Activated T-cell treated with anti-CD3 and anti-CD28 coated beads, Interleukin-2, amount 50 U/mL, for 24 hours (primary cell): ENCODE data around the gene MXD4.
"Not testable (repeated sequence)": the region's sequence is repeated elsewhere in the genome, so short reads cannot be mapped to it uniquely, and the experiment has no call there.

Experiments
- DNase-seq: peaks from one replicate; pipeline ENCODE4 v3.0.0-alpha.2; 2020
- H3K27ac Mint-ChIP-seq: 2 replicates; pipeline ENCODE4 v1.8.0; 2020; ENCODE audit warnings: mild to moderate bottlenecking, mixed read lengths
- H3K27me3 Mint-ChIP-seq: 2 replicates; pipeline ENCODE4 v1.8.0; 2020; ENCODE audit warnings: mixed read lengths
- H3K36me3 Mint-ChIP-seq: 2 replicates; pipeline ENCODE4 v1.8.0; 2020; ENCODE audit warnings: low read depth, mixed read lengths
- H3K4me1 Mint-ChIP-seq: 2 replicates; pipeline ENCODE4 v1.8.0; 2020; ENCODE audit warnings: low read depth, mixed read lengths
- H3K4me3 Mint-ChIP-seq: 2 replicates; pipeline ENCODE4 v1.8.0; 2020; ENCODE audit warnings: mild to moderate bottlenecking, moderate library complexity, mixed read lengths
- H3K9me3 Mint-ChIP-seq: 2 replicates; pipeline ENCODE4 v1.8.0; 2020; ENCODE audit warnings: mixed read lengths

MXD4 gene

DNA sequence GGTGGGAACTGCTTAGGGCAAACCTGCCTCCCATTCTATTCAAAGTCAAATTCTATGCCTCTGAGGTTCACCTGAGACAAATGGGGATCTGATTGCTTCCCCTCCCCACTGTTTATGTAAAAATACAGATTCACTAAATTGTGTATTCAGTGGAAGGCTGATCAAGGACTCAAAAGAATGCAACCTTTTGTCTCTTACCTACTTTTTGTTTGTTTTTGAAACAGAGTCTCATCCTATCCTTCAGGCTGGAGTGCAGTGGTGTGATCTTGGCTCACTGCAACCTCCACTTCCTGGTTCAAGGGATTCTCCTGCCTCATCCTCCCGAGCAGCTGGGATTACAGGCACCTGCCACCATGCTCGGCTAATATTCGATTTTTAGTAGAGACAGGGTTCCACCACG lies 40.5 kb downstream of the MXD4 start:
- H3K4me1 Mint-ChIP-seq, H3K4me3 Mint-ChIP-seq, H3K9me3 Mint-ChIP-seq, H3K27ac Mint-ChIP-seq, H3K27me3 Mint-ChIP-seq, DNase-seq: not testable (repeated sequence)
- H3K36me3 Mint-ChIP-seq: peaks cover 16% of the 10 kb centered on the region

DNA sequence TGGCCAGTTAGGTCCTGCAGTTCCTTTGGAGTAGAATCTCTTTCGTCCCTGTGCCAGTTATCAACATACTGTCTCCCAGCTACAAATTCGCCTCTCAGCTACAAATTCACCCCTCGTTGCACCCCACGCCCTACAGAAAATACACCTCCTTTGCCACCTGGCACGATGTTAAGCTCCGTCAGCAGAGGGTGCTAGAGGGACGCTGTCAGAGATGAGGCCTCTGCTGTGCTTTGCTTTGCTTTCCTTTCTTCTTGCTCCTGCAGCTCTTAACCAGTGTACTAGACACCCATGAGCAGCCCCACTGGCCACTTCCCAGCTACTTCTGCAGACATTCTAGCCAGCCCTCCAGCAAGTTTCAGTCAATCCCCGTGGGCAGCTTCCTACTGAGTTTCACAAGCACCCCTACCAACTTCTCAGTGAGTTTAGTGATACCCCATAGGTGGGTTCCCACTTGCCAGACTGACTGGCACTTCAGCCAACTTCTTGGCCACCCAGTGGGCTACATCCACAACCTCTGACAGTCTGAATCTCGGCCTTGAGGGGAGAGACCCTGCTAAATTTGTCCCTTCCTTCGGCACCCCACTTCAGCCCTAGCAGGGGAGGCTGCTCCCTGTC lies 41.8 kb downstream of the MXD4 start:
- H3K9me3 Mint-ChIP-seq: no peaks in the 10 kb centered on the region
- DNase-seq: peak; percentile 84
- peaks cover 10% of the 10 kb centered on the region for H3K36me3 Mint-ChIP-seq
- H3K4me3 Mint-ChIP-seq: no peak overlapping the region
- H3K27ac Mint-ChIP-seq: no peak overlapping the region
- no peaks in the 10 kb centered on the region for H3K27me3 Mint-ChIP-seq
- H3K4me1 Mint-ChIP-seq: peaks cover 4% of the 10 kb centered on the region

DNA sequence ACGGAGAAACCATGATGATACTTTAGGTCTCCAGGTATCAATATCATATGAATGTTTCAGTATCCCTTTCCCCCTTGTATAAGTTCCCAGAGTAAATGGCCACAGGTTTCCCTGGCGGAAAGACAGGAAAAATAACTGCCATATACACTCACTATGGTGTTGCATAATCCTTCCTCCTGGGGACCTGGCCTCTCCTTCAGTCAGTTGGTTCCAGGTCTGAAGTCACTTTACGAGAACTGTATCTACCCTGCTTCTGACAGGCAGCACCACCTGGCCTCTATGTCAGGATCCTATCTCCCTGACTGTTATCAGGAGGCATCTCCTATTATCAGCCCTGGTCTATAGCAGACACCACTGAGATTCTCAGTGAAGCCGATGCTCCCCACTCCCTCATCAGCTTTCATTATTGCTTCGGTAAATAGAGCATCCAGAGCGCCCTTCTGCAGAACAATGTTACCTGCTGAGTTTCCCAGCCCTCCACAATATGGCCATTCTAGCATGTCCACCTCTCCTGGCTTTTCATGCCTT lies 42.6 kb downstream of the MXD4 start:
- Mint-ChIP-seq H3K4me1 (peaks cover 4% of the 10 kb centered on the region), H3K4me3 (no peak overlapping the region), H3K9me3 (no peaks in the 10 kb centered on the region), H3K27me3 (no peaks in the 10 kb centered on the region), H3K36me3 (peaks cover 10% of the 10 kb centered on the region), H3K27ac (no peak overlapping the region)
- DNase-seq: no peak

DNA sequence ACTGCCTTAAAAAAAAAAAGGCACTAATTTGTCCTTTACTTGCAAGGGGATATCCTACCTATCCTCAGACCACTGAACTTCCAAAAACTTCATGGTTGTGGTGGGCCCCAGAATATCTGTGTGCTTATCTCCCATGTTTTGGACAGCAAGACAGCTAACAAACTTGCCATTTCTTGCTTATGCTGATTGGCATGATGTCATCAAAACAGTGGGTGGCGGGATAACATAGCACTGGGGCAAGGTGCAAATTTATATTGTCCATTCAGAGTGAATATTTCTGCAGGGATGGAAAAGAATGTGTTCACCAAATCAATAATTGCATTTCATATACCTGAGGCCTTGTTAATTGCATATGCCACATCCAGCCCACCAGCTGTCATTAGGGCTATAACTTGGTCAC lies 43.5 kb downstream of the MXD4 start:
- Mint-ChIP-seq H3K27ac (no peak overlapping the region), H3K9me3 (no peaks in the 10 kb centered on the region), H3K4me3 (no peak overlapping the region), H3K27me3 (no peaks in the 10 kb centered on the region), H3K36me3 (peaks cover 10% of the 10 kb centered on the region), H3K4me1 (peaks cover 4% of the 10 kb centered on the region)
- no peak for DNase-seq

DNA sequence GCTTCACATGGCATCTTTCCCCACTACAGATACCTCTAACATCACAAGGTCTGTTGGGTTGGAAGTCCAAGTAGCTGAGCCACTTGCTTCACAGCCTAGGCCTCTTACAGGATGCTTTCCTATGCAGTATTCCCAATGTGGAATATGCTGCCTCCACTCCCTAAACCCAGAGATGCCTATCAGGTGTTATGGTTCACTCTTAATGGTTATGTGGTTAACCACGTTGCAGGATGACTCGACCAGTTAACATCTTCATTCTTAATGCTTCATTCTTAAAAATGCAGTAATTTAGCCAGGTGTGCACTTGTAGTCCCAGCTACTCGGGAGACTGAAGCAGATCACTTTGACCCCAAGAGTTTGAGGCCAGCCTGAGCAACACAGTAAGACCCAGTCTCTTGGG lies 44.2 kb downstream of the MXD4 start:
- H3K4me3 Mint-ChIP-seq: no peak overlapping the region
- peaks cover 4% of the 10 kb centered on the region for H3K4me1 Mint-ChIP-seq
- H3K27ac Mint-ChIP-seq: no peak overlapping the region
- DNase-seq: no peak
- no peaks in the 10 kb centered on the region for H3K9me3 Mint-ChIP-seq
- H3K36me3 Mint-ChIP-seq: peaks cover 7% of the 10 kb centered on the region
- no peaks in the 10 kb centered on the region for H3K27me3 Mint-ChIP-seq

DNA sequence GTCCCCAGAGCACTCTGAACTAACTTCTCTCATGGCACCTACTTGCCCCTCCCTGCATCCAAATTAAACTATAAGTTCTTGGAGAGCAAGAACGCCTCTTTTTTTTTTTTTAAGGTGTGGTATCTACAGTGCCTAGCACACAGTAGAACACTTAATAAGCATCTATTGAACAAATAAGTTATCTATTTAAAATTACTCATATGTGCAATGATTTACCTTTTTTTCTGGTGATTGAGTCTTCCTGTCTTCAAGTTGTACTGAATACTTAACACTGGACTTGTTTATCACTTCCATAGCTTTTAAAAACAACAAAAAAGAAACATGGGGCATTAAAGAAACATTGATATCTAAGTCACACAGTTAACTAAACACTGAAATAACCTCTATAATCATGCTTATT lies 49.1 kb downstream of the MXD4 start:
- no peak overlapping the region for H3K27ac Mint-ChIP-seq
- H3K36me3 Mint-ChIP-seq: no peaks in the 10 kb centered on the region
- no peak for DNase-seq
- no peaks in the 10 kb centered on the region for H3K9me3 Mint-ChIP-seq
- no peak overlapping the region for H3K4me3 Mint-ChIP-seq
- H3K27me3 Mint-ChIP-seq: no peaks in the 10 kb centered on the region
- no peaks in the 10 kb centered on the region for H3K4me1 Mint-ChIP-seq

DNA sequence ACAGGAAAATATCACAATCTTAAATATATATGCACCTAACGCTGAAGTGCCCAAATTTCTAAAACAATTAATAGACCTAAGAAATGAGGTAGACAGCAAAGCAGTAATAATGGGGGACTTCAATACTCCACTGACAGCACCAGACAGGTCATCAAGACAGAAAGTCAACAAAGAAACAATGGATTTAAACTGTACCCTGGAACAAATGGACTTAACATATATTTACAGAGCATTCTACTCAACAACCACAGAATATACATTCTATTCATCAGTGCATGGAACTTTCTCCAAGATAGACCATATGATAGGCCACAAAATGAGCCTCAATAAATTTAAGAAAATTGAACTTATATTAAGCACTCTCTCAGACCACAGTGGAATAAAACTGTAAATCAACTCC lies 59.1 kb downstream of the MXD4 start:
- H3K4me1 Mint-ChIP-seq, H3K9me3 Mint-ChIP-seq, DNase-seq, H3K4me3 Mint-ChIP-seq, H3K27ac Mint-ChIP-seq, H3K36me3 Mint-ChIP-seq, H3K27me3 Mint-ChIP-seq: not testable (repeated sequence)
